Gastrocnemius medialis (tissue), 4 donors: ENCODE data around the gene FOXM1.

Experiments
- POLR2A ChIP-seq, 2 donors: fragments of 450-650 bp; IDR thresholded peaks; one replicate each; pipeline ENCODE4 v1.6.1; 2017; ENCODE audit warnings: antibody characterized with exemption in 2 of 2, mild to moderate bottlenecking in 2 of 2, moderate library complexity in 2 of 2
- TF ChIP-seq, protein P1 (sequence below), 5 experiments: fragments of 450-650 bp in 3 of 5; fragments of 200-600 bp in 2 of 5; sonication (generic) in 2 of 5; IDR thresholded peaks in 4 of 5; conservative IDR thresholded peaks in 1 of 5; 1 replicate in 4 of 5; 2 replicates in 1 of 5; pipeline ENCODE4 v1.5.1; 2016 to 2019; ENCODE audit warnings: antibody characterized with exemption in 5 of 5, mild to moderate bottlenecking in 3 of 5, moderate library complexity in 3 of 5

GRCh38 chr12:2826721-2827515 is 50.1 kb downstream of the FOXM1 start:
- TF ChIP-seq, protein P1, sequence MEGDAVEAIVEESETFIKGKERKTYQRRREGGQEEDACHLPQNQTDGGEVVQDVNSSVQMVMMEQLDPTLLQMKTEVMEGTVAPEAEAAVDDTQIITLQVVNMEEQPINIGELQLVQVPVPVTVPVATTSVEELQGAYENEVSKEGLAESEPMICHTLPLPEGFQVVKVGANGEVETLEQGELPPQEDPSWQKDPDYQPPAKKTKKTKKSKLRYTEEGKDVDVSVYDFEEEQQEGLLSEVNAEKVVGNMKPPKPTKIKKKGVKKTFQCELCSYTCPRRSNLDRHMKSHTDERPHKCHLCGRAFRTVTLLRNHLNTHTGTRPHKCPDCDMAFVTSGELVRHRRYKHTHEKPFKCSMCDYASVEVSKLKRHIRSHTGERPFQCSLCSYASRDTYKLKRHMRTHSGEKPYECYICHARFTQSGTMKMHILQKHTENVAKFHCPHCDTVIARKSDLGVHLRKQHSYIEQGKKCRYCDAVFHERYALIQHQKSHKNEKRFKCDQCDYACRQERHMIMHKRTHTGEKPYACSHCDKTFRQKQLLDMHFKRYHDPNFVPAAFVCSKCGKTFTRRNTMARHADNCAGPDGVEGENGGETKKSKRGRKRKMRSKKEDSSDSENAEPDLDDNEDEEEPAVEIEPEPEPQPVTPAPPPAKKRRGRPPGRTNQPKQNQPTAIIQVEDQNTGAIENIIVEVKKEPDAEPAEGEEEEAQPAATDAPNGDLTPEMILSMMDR (IDR thresholded peaks at IDR 0.05 in 4 of 5, conservative IDR thresholded peaks at IDR 0.05 in 1 of 5): no peak
- no peak for TF ChIP-seq POLR2A (IDR thresholded peaks at IDR 0.05)
